ENCODE data around the gene DENND6A.

DENND6A gene

DNA sequence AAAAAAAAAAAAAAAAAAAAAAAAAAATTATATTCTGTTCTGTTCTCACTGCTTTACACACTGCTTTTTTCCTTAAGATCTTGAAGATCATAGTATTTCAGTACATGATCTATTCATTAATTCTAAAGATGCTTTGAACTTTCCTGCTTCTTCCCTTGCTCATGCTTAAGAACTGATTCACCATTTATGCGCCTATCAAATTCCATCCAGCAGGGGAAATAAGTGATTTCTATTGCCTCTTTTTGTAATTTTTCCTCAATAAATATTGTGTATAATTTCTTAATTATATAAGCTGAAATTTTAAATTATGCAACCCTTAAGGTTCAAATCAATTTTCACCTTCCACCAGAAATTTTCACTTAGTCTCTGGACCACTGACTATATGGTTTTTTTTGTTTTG lies 10.6 kb downstream of the DENND6A start:
- DNase-seq = no peak
- Histone ChIP-seq H3K27ac (ENCODE audit: low read depth, low read length) (no peak overlapping the region), H3K4me1 (ENCODE audit: control insufficient read depth, low read depth, low read length) (no peaks in the 10 kb centered on the region), H3K23ac (ENCODE audit: low read length) (no peak overlapping the region), H2BK120ac (ENCODE audit: low read depth, low read length) (no peak overlapping the region), H2BK5ac (ENCODE audit: low read length) (no peak overlapping the region), H3K4ac (ENCODE audit: low read depth, low read length) (no peak overlapping the region), H4K8ac (ENCODE audit: low read depth, low read length) (no peak overlapping the region), H3K56ac (ENCODE audit: low read length) (no peak overlapping the region), H3K36me3 (ENCODE audit: control insufficient read depth, insufficient read depth, low read length) (no peaks in the 10 kb centered on the region), H3K4me2 (ENCODE audit: low read length) (no peak overlapping the region), H3K79me1 (ENCODE audit: low read length) (peaks cover 4% of the 10 kb centered on the region), H3K18ac (ENCODE audit: low read length) (no peak overlapping the region), H4K5ac (ENCODE audit: low read length) (no peak overlapping the region), H3K4me3 (ENCODE audit: low read length) (no peak overlapping the region), H3K9ac (ENCODE audit: low read length) (no peak overlapping the region), H3K79me2 (ENCODE audit: control insufficient read depth, insufficient read depth, low read length) (peaks cover 5% of the 10 kb centered on the region), H2AK5ac (ENCODE audit: low read length) (no peak overlapping the region), H2BK15ac (replicated peaks; ENCODE audit: low read depth) (no peak overlapping the region), H3K27me3 (ENCODE audit: insufficient read depth, low read length, poor library complexity) (no peaks in the 10 kb centered on the region)
- no CpG with 5 or more reads among the region's 1 CpG for whole genome bisulfite sequencing (ENCODE audit: extremely low coverage, insufficient coverage, low lambda C conversion rate)

DNA sequence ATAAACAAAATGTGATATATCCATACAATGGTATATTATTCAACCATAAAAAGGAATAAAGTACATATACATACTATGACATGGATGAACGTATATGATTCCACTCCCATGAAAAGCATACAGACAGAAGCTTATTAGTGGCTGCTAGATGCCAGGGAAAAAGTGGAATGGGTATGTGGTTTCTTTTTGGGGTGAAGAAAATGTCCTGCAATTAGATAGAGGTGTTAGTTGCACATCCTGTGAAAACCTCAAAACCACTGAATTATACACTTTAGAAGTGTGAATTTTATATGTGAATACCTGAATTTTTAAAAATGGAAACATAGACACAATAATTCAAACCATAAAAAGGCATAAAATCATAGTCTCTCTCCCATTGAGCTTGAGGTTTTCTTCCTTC lies 11.2 kb downstream of the DENND6A start:
- no peak overlapping the region for H3K18ac ChIP-seq (ENCODE audit: low read length)
- H4K8ac ChIP-seq (ENCODE audit: low read depth, low read length) = no peak overlapping the region
- H3K4me3 ChIP-seq (ENCODE audit: low read length) = no peak overlapping the region
- H2BK120ac ChIP-seq (ENCODE audit: low read depth, low read length) = no peak overlapping the region
- H3K36me3 ChIP-seq (ENCODE audit: control insufficient read depth, insufficient read depth, low read length) = no peaks in the 10 kb centered on the region
- no peak overlapping the region for H3K9ac ChIP-seq (ENCODE audit: low read length)
- H3K4ac ChIP-seq (ENCODE audit: low read depth, low read length) = no peak overlapping the region
- H4K5ac ChIP-seq (ENCODE audit: low read length) = no peak overlapping the region
- WGBS (ENCODE audit: extremely low coverage, insufficient coverage, low lambda C conversion rate) = no CpG with 5 or more reads among the region's 1 CpG
- no peak overlapping the region for H2BK15ac ChIP-seq (replicated peaks; ENCODE audit: low read depth)
- H3K79me2 ChIP-seq (ENCODE audit: control insufficient read depth, insufficient read depth, low read length) = peaks cover 2% of the 10 kb centered on the region
- H3K27ac ChIP-seq (ENCODE audit: low read depth, low read length) = no peak overlapping the region
- H3K27me3 ChIP-seq (ENCODE audit: insufficient read depth, low read length, poor library complexity) = no peaks in the 10 kb centered on the region
- DNase-seq = no peak
- no peak overlapping the region for H3K56ac ChIP-seq (ENCODE audit: low read length)
- H3K4me2 ChIP-seq (ENCODE audit: low read length) = no peak overlapping the region
- no peaks in the 10 kb centered on the region for H3K4me1 ChIP-seq (ENCODE audit: control insufficient read depth, low read depth, low read length)
- no peak overlapping the region for H2BK5ac ChIP-seq (ENCODE audit: low read length)
- H3K79me1 ChIP-seq (ENCODE audit: low read length) = peaks cover 2% of the 10 kb centered on the region
- H3K23ac ChIP-seq (ENCODE audit: low read length) = no peak overlapping the region
- H2AK5ac ChIP-seq (ENCODE audit: low read length) = no peak overlapping the region

DNA sequence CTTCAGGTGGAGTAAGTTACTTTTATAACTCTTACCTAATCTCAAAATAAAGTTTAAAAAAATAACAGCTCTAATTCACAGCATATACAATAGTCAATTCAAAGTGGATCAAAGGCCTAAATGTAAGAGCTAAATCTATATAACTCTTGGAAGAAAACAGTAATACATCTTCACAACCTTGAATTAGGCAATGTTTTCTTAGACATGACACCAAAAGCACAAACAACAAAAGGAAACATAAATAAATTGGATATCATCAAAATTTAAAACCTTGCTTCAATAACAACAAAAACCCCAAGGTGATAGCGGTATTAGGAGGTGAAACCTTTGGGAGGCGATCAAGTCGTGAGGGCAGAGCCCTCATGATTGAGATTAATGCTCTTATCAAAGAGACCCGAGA lies 12.8 kb downstream of the DENND6A start:
- Histone ChIP-seq H4K8ac (ENCODE audit: low read depth, low read length) (no peak overlapping the region), H2AK5ac (ENCODE audit: low read length) (no peak overlapping the region), H3K23ac (ENCODE audit: low read length) (no peak overlapping the region), H2BK15ac (replicated peaks; ENCODE audit: low read depth) (no peak overlapping the region), H3K18ac (ENCODE audit: low read length) (no peak overlapping the region), H2BK5ac (ENCODE audit: low read length) (no peak overlapping the region), H2BK120ac (ENCODE audit: low read depth, low read length) (no peak overlapping the region), H3K27ac (ENCODE audit: low read depth, low read length) (no peak overlapping the region), H3K56ac (ENCODE audit: low read length) (no peak overlapping the region), H3K79me1 (ENCODE audit: low read length) (peaks cover 2% of the 10 kb centered on the region), H4K5ac (ENCODE audit: low read length) (no peak overlapping the region), H3K79me2 (ENCODE audit: control insufficient read depth, insufficient read depth, low read length) (peaks cover 2% of the 10 kb centered on the region), H3K4me3 (ENCODE audit: low read length) (no peak overlapping the region), H3K4me1 (ENCODE audit: control insufficient read depth, low read depth, low read length) (no peaks in the 10 kb centered on the region), H3K4me2 (ENCODE audit: low read length) (no peak overlapping the region), H3K27me3 (ENCODE audit: insufficient read depth, low read length, poor library complexity) (no peaks in the 10 kb centered on the region), H3K9ac (ENCODE audit: low read length) (no peak overlapping the region), H3K36me3 (ENCODE audit: control insufficient read depth, insufficient read depth, low read length) (no peaks in the 10 kb centered on the region), H3K4ac (ENCODE audit: low read depth, low read length) (no peak overlapping the region)
- WGBS (ENCODE audit: extremely low coverage, insufficient coverage, low lambda C conversion rate) = no CpG with 5 or more reads among the region's 4 CpGs
- DNase-seq = no peak

DNA sequence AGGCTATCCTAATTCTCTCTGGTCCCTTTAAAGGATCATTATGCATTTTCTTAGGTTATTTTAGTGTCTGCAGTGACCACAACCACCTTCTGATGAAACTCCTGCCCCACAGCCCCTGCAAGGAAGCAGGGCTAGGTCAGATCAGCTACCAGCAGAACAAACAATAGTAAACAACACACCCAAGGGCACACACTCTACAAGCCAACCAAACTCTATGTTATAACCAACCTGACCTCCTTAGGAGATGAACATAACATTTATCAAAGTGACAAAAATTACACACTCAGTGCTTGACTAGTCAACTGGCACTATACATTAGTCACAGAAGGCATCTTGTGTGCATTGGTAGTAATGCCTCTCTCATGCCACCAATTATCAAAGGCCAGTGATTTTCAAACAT lies 17.3 kb downstream of the DENND6A start:
- Histone ChIP-seq H2BK5ac (ENCODE audit: low read length) (no peak overlapping the region), H3K4ac (ENCODE audit: low read depth, low read length) (no peak overlapping the region), H3K18ac (ENCODE audit: low read length) (no peak overlapping the region), H3K4me3 (ENCODE audit: low read length) (no peak overlapping the region), H3K4me2 (ENCODE audit: low read length) (no peak overlapping the region), H3K23ac (ENCODE audit: low read length) (no peak overlapping the region), H2AK5ac (ENCODE audit: low read length) (no peak overlapping the region), H2BK120ac (ENCODE audit: low read depth, low read length) (no peak overlapping the region), H3K56ac (ENCODE audit: low read length) (no peak overlapping the region), H3K9ac (ENCODE audit: low read length) (no peak overlapping the region), H3K4me1 (ENCODE audit: control insufficient read depth, low read depth, low read length) (peaks cover 4% of the 10 kb centered on the region), H4K5ac (ENCODE audit: low read length) (no peak overlapping the region), H3K79me2 (ENCODE audit: control insufficient read depth, insufficient read depth, low read length) (peaks cover 4% of the 10 kb centered on the region), H3K27ac (ENCODE audit: low read depth, low read length) (no peak overlapping the region), H4K8ac (ENCODE audit: low read depth, low read length) (no peak overlapping the region), H3K36me3 (ENCODE audit: control insufficient read depth, insufficient read depth, low read length) (no peaks in the 10 kb centered on the region), H3K27me3 (ENCODE audit: insufficient read depth, low read length, poor library complexity) (no peaks in the 10 kb centered on the region), H3K79me1 (ENCODE audit: low read length) (peaks cover 2% of the 10 kb centered on the region), H2BK15ac (replicated peaks; ENCODE audit: low read depth) (no peak overlapping the region)
- no peak for DNase-seq

DNA sequence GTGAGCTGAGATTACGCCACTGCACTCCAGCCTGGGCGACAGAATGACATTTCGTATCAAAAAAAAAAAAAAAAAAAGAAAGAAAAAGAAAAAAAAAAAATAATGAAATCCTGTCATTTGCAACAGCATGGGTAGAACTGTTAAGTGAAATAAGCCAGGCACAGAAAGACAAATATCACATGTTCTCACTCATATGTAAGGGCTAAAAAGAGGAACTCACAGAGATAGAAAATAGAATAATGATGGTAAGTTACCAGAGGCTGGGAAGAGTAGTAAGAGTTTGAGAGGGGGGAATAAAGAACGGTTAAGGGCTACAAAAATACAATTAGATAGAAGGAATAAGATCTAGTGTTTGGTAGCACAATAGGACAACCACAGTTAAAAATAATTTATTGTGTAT lies 19.7 kb downstream of the DENND6A start:
- Histone ChIP-seq H3K27me3 (ENCODE audit: insufficient read depth, low read length, poor library complexity) (no peaks in the 10 kb centered on the region), H3K4me2 (ENCODE audit: low read length) (no peak overlapping the region)

DNA sequence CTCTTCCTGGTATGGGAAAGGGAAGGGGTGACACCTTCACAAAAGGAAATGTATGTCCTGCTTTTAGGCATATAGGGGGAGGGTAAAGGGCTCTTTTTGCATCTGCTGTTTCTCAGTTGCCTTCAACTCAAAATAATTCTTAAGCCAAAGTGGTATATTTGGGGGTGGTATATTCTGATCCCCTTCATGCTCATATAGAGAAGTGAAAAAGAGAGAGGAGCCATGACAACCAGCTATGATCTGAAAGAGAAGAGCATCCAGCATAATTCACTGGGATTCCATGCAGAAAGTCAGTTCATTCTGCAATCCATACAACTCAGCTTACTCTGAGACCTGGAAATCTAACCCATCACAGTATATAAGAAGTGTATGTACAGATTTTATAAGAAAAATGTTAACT lies 22.3 kb downstream of the DENND6A start:
- no peak overlapping the region for H4K5ac ChIP-seq (ENCODE audit: low read length)
- no peak overlapping the region for H3K18ac ChIP-seq (ENCODE audit: low read length)
- peaks cover 1% of the 10 kb centered on the region for H3K79me2 ChIP-seq (ENCODE audit: control insufficient read depth, insufficient read depth, low read length)
- H3K36me3 ChIP-seq (ENCODE audit: control insufficient read depth, insufficient read depth, low read length) = no peaks in the 10 kb centered on the region
- H3K79me1 ChIP-seq (ENCODE audit: low read length) = no peaks in the 10 kb centered on the region
- H2BK120ac ChIP-seq (ENCODE audit: low read depth, low read length) = no peak overlapping the region
- H3K27me3 ChIP-seq (ENCODE audit: insufficient read depth, low read length, poor library complexity) = no peaks in the 10 kb centered on the region
- H3K4me2 ChIP-seq (ENCODE audit: low read length) = no peak overlapping the region
- no peak overlapping the region for H3K4me3 ChIP-seq (ENCODE audit: low read length)
- H3K23ac ChIP-seq (ENCODE audit: low read length) = no peak overlapping the region
- no peak overlapping the region for H2BK15ac ChIP-seq (replicated peaks; ENCODE audit: low read depth)
- H3K4me1 ChIP-seq (ENCODE audit: control insufficient read depth, low read depth, low read length) = peaks cover 5% of the 10 kb centered on the region
- H4K8ac ChIP-seq (ENCODE audit: low read depth, low read length) = no peak overlapping the region
- no peak overlapping the region for H3K27ac ChIP-seq (ENCODE audit: low read depth, low read length)
- no peak overlapping the region for H2AK5ac ChIP-seq (ENCODE audit: low read length)
- no peak overlapping the region for H3K4ac ChIP-seq (ENCODE audit: low read depth, low read length)
- DNase-seq = no peak
- no peak overlapping the region for H2BK5ac ChIP-seq (ENCODE audit: low read length)
- H3K9ac ChIP-seq (ENCODE audit: low read length) = no peak overlapping the region
- H3K56ac ChIP-seq (ENCODE audit: low read length) = no peak overlapping the region

More for the DNA sequence above, 19.7 kb downstream of the DENND6A start:
- Histone ChIP-seq H2BK120ac (ENCODE audit: low read depth, low read length) (no peak overlapping the region), H4K5ac (ENCODE audit: low read length) (no peak overlapping the region), H3K56ac (ENCODE audit: low read length) (no peak overlapping the region), H2AK5ac (ENCODE audit: low read length) (no peak overlapping the region), H2BK5ac (ENCODE audit: low read length) (no peak overlapping the region), H3K36me3 (ENCODE audit: control insufficient read depth, insufficient read depth, low read length) (no peaks in the 10 kb centered on the region), H3K18ac (ENCODE audit: low read length) (no peak overlapping the region), H3K4me1 (ENCODE audit: control insufficient read depth, low read depth, low read length) (peaks cover 5% of the 10 kb centered on the region), H3K4ac (ENCODE audit: low read depth, low read length) (no peak overlapping the region), H3K79me1 (ENCODE audit: low read length) (no peaks in the 10 kb centered on the region), H3K9ac (ENCODE audit: low read length) (no peak overlapping the region), H3K27ac (ENCODE audit: low read depth, low read length) (no peak overlapping the region), H3K23ac (ENCODE audit: low read length) (no peak overlapping the region), H2BK15ac (replicated peaks; ENCODE audit: low read depth) (no peak overlapping the region), H3K4me3 (ENCODE audit: low read length) (no peak overlapping the region), H4K8ac (ENCODE audit: low read depth, low read length) (no peak overlapping the region), H3K79me2 (ENCODE audit: control insufficient read depth, insufficient read depth, low read length) (peaks cover 1% of the 10 kb centered on the region)
- DNase-seq = no peak
- WGBS (ENCODE audit: extremely low coverage, insufficient coverage, low lambda C conversion rate) = 100% methylated on average over 1 of the region's 4 CpGs
